Glutamatergic neuron (in vitro differentiated cells): ENCODE measurements around the gene ADGRL3. TPM values are rescaled to one million over a fixed set of nuclear protein-coding genes. Genes with fewer than 3 reads are reported as not detected.
"Not testable (repeated sequence)": the region's sequence is repeated elsewhere in the genome, so short reads cannot be mapped to it uniquely, and the experiment has no call there.

Experiments used
- DNase-seq: peaks from one replicate; pipeline ENCODE4 v3.0.0; 2022
- H3K27ac Mint-ChIP-seq: one replicate; pipeline ENCODE4 v1.8.0; 2020; ENCODE audit warnings: mild to moderate bottlenecking, mixed read lengths, inconsistent platforms; ENCODE audit not compliant: unreplicated experiment
- H3K27me3 Mint-ChIP-seq: one replicate; pipeline ENCODE4 v1.8.0; 2020; ENCODE audit warnings: mild to moderate bottlenecking, moderate library complexity, mixed read lengths, inconsistent platforms; ENCODE audit not compliant: unreplicated experiment
- H3K36me3 Mint-ChIP-seq: one replicate; pipeline ENCODE4 v1.8.0; 2020; ENCODE audit warnings: mild to moderate bottlenecking, mixed read lengths, inconsistent platforms; ENCODE audit not compliant: unreplicated experiment
- H3K4me1 Mint-ChIP-seq: one replicate; pipeline ENCODE4 v1.8.0; 2020; ENCODE audit warnings: mild to moderate bottlenecking, low read depth, mixed read lengths, inconsistent platforms; ENCODE audit not compliant: unreplicated experiment
- H3K4me3 Mint-ChIP-seq: one replicate; pipeline ENCODE4 v1.8.0; 2020; ENCODE audit warnings: mild to moderate bottlenecking, mixed read lengths, inconsistent platforms; ENCODE audit not compliant: unreplicated experiment
- H3K9me3 Mint-ChIP-seq: one replicate; pipeline ENCODE4 v1.8.0; 2020; ENCODE audit warnings: mild to moderate bottlenecking, moderate library complexity, mixed read lengths, inconsistent platforms; ENCODE audit not compliant: unreplicated experiment
- CTCF ChIP-seq: fragments of 200-600 bp; sonication (generic); IDR thresholded peaks from one replicate; pipeline ENCODE4 v1.5.0; 2021; ENCODE audit not compliant: partially characterized antibody, unreplicated experiment
- total RNA-seq: library from RNA; stranded (reverse); fragmentation: NEBNext Ultra II Directional; extraction: Animal tissue kit (Norgen Biotek cat#: 25700); gene quantifications from one replicate; pipeline ENCODE4 v1.2.1, GENCODE V29; 2021; ENCODE audit not compliant: unreplicated experiment

ADGRL3 gene
- total RNA-seq, 1 donor from 2014 or later, result 193 TPM

- Mint-ChIP-seq H3K27ac (no peak overlapping the region), H3K4me1 (no peaks in the 10 kb centered on the region), H3K4me3 (no peak overlapping the region), H3K27me3 (peaks cover 4% of the 10 kb centered on the region), H3K36me3 (no peaks in the 10 kb centered on the region), H3K9me3 (peaks cover 3% of the 10 kb centered on the region)
- no peak for DNase-seq
- TF ChIP-seq CTCF, result no peak
These were observed 641.6 kb downstream of the ADGRL3 start for GRCh38 chr4:61841714-61842113.

GRCh38 chr4:61851126-61851525 is 651.0 kb downstream of the ADGRL3 start:
- no peak for TF ChIP-seq CTCF
- peaks cover 3% of the 10 kb centered on the region for H3K4me1 Mint-ChIP-seq
- no peaks in the 10 kb centered on the region for H3K9me3 Mint-ChIP-seq
- no peak overlapping the region for H3K27ac Mint-ChIP-seq
- H3K27me3 Mint-ChIP-seq, result no peaks in the 10 kb centered on the region
- no peak for DNase-seq
- no peaks in the 10 kb centered on the region for H3K36me3 Mint-ChIP-seq
- H3K4me3 Mint-ChIP-seq, result no peak overlapping the region

- DNase-seq, H3K27ac Mint-ChIP-seq, H3K36me3 Mint-ChIP-seq, H3K4me3 Mint-ChIP-seq, H3K9me3 Mint-ChIP-seq, H3K27me3 Mint-ChIP-seq, H3K4me1 Mint-ChIP-seq: not testable (repeated sequence)
These were observed 652.0 kb downstream of the ADGRL3 start for GRCh38 chr4:61852105-61852504.

GRCh38 chr4:61853041-61853440 is 652.9 kb downstream of the ADGRL3 start:
- TF ChIP-seq CTCF, result no peak
- peaks cover 3% of the 10 kb centered on the region for H3K4me1 Mint-ChIP-seq
- no peaks in the 10 kb centered on the region for H3K36me3 Mint-ChIP-seq
- no peaks in the 10 kb centered on the region for H3K27me3 Mint-ChIP-seq
- no peak for DNase-seq
- H3K4me3 Mint-ChIP-seq, result no peak overlapping the region
- H3K27ac Mint-ChIP-seq, result no peak overlapping the region
- H3K9me3 Mint-ChIP-seq, result no peaks in the 10 kb centered on the region

- no peak for TF ChIP-seq CTCF
- H3K4me1 Mint-ChIP-seq, result peaks cover 8% of the 10 kb centered on the region
- no peak overlapping the region for H3K27ac Mint-ChIP-seq
- H3K27me3 Mint-ChIP-seq, result peaks cover 2% of the 10 kb centered on the region
- H3K4me3 Mint-ChIP-seq, result no peak overlapping the region
- H3K36me3 Mint-ChIP-seq, result no peaks in the 10 kb centered on the region
- no peaks in the 10 kb centered on the region for H3K9me3 Mint-ChIP-seq
- DNase-seq, result no peak
These were observed 660.2 kb downstream of the ADGRL3 start for GRCh38 chr4:61860376-61860775.

- Mint-ChIP-seq H3K27ac (no peak overlapping the region), H3K4me3 (no peak overlapping the region), H3K36me3 (no peaks in the 10 kb centered on the region), H3K27me3 (peaks cover 2% of the 10 kb centered on the region), H3K4me1 (peaks cover 24% of the 10 kb centered on the region), H3K9me3 (peaks cover 2% of the 10 kb centered on the region)
- no peak for DNase-seq
- no peak for TF ChIP-seq CTCF
These were observed 664.2 kb downstream of the ADGRL3 start for GRCh38 chr4:61864286-61864685.
